GM12878 (cell line): ENCODE data around the gene UMPS. TPM values are rescaled to one million over a fixed set of nuclear protein-coding genes. Genes with fewer than 3 reads are reported as not detected.

Source experiments
- ATAC-seq: fragments of 200-7000 bp; cut with Tn5 transposase; 3 replicates; pipeline ENCODE4 v1.9.1; 2020; ENCODE audit warnings: mild to moderate bottlenecking, moderate library complexity
- BruUV-seq: library from RNA; stranded (reverse); fragments of 400-500 nt; replicated peaks from 2 replicates; lab custom pipeline; 2021; lab: Mats Ljungman, UMichigan
- CTCF ChIA-PET: fragments of 300-600 bp; sonication (Branson Sonifier 250); formaldehyde crosslinking; extraction: SDS; loops from one replicate; lab custom pipeline; 2021; ENCODE audit warnings: inconsistent platforms; lab: Yijun Ruan, JAX
- POLR2A ChIA-PET: fragments of 350-600 bp; formaldehyde crosslinking; extraction: SDS; loops from one replicate; lab custom pipeline; 2021; ENCODE audit warnings: inconsistent platforms; lab: Charles Lee
- RAD21 ChIA-PET: fragments of 300-600 bp; sonication (Branson Sonifier 250); formaldehyde crosslinking; loops from one replicate; lab custom pipeline; 2023; ENCODE audit warnings: antibody characterized with exemption; ENCODE audit not compliant: unreplicated experiment; lab: Charles Lee
- SMC1A ChIA-PET: fragments of 300-600 bp; sonication (Branson Sonifier 250); formaldehyde crosslinking; loops from one replicate; lab custom pipeline; 2023; ENCODE audit not compliant: unreplicated experiment, uncharacterized antibody; lab: Charles Lee
- DNase-seq: peaks from one replicate; pipeline ENCODE4 v3.0.0-alpha.2; 2011; ENCODE audit warnings: low read depth, low spot score
- FAIRE-seq: peaks from 3 replicates; lab custom pipeline; 2011; peaks lifted over from hg19 to GRCh38; lab: Jason Lieb, UNC
- H2AFZ ChIP-seq: 2 replicates; pipeline ENCODE4 v1.6.0; 2011; ENCODE audit warnings: low read depth, low read length, control low read depth; ENCODE audit not compliant: control insufficient read depth
- H3K27ac ChIP-seq: 2 replicates; pipeline ENCODE4 v1.5.1; 2011; ENCODE audit warnings: control low read depth; ENCODE audit not compliant: control insufficient read depth, insufficient read depth
- H3K27me3 ChIP-seq, 2 experiments: replicated peaks in 1 of 2; 2 replicates each; pipeline versions ENCODE4 v1.6.0 to v1.6.1; 2011; ENCODE audit warnings: low read length in 1 of 2; ENCODE audit not compliant: control insufficient read depth in 2 of 2, insufficient read depth in 2 of 2
- H3K36me3 ChIP-seq, 2 experiments: 2 replicates each; pipeline ENCODE4 v1.5.1; 2011; ENCODE audit warnings: low read length in 1 of 2; ENCODE audit not compliant: control insufficient read depth in 2 of 2, insufficient read depth in 2 of 2
- H3K4me1 ChIP-seq: 2 replicates; pipeline ENCODE4 v1.6.1; 2011; ENCODE audit warnings: mild to moderate bottlenecking, low read length, moderate library complexity, mixed read lengths; ENCODE audit not compliant: control insufficient read depth, insufficient read depth
- H3K4me2 ChIP-seq: 2 replicates; pipeline ENCODE4 v1.6.0; 2011; ENCODE audit warnings: control low read depth; ENCODE audit not compliant: control insufficient read depth, insufficient read depth
- H3K4me3 ChIP-seq: fragments of 200-600 bp; sonication (generic); 2 replicates; pipeline ENCODE4 v1.5.1; 2016
- H3K79me2 ChIP-seq: 2 replicates; pipeline ENCODE4 v1.6.0; 2011; ENCODE audit warnings: low read length; ENCODE audit not compliant: control insufficient read depth, insufficient read depth
- H3K9ac ChIP-seq: 2 replicates; pipeline ENCODE4 v1.8.0; 2011; ENCODE audit warnings: low read length, control low read depth, mixed read lengths; ENCODE audit not compliant: control insufficient read depth, insufficient read depth
- H3K9me3 ChIP-seq: replicated peaks from 3 replicates; pipeline ENCODE4 v1.5.1; 2011; ENCODE audit warnings: mild to moderate bottlenecking, low read length; ENCODE audit not compliant: control insufficient read depth, insufficient read depth
- H4K20me1 ChIP-seq: 2 replicates; pipeline ENCODE4 v1.6.0; 2011; ENCODE audit not compliant: control insufficient read depth, insufficient read depth
- CREM ChIP-seq: IDR thresholded peaks from 2 replicates; pipeline ENCODE4 v1.6.1; 2014; ENCODE audit warnings: antibody characterized with exemption, low read depth
- DPF2 ChIP-seq: fragments of 450-650 bp; IDR thresholded peaks from 2 replicates; pipeline ENCODE4 v1.6.1; 2017; ENCODE audit warnings: mild to moderate bottlenecking
- FOS ChIP-seq: IDR thresholded peaks from 3 replicates; pipeline ENCODE4 v1.6.1; 2011; ENCODE audit warnings: borderline replicate concordance; ENCODE audit not compliant: insufficient read length; ENCODE audit errors: extremely low read depth
- GATAD2B ChIP-seq: fragments of 450-650 bp; conservative IDR thresholded peaks from 2 replicates; pipeline ENCODE4 v1.6.1; 2017; ENCODE audit warnings: low read depth, mild to moderate bottlenecking, moderate library complexity
- HDGF ChIP-seq: fragments of 450-650 bp; IDR thresholded peaks from 2 replicates; pipeline ENCODE4 v1.6.1; 2016; ENCODE audit warnings: antibody characterized with exemption
- MAX ChIP-seq: IDR thresholded peaks from 2 replicates; pipeline ENCODE4 v1.6.1; 2012; ENCODE audit warnings: low read depth, low read length, improper control_type of control experiment
- MYC ChIP-seq: IDR thresholded peaks from 2 replicates; pipeline ENCODE4 v1.6.1; 2011; ENCODE audit warnings: mild to moderate bottlenecking, low read length, moderate library complexity, inconsistent platforms; ENCODE audit not compliant: insufficient read depth, insufficient replicate concordance, insufficient read length, severe bottlenecking
- NBN ChIP-seq: fragments of 450-650 bp; IDR thresholded peaks from 2 replicates; pipeline ENCODE4 v1.6.1; 2016
- NFIC ChIP-seq: IDR thresholded peaks from 2 replicates; pipeline ENCODE4 v1.6.1; 2012; ENCODE audit warnings: low read depth, mild to moderate bottlenecking, inconsistent platforms, low read length, moderate library complexity
- NFYA ChIP-seq: IDR thresholded peaks from 2 replicates; pipeline ENCODE4 v1.6.1; 2011; ENCODE audit warnings: low read depth, mild to moderate bottlenecking, low read length, improper control_type of control experiment, borderline replicate concordance
- NR2C2 ChIP-seq: IDR thresholded peaks from 2 replicates; pipeline ENCODE4 v1.6.1; 2011; ENCODE audit warnings: borderline replicate concordance, low read depth; ENCODE audit not compliant: control insufficient read depth, insufficient read length
- PAX8 ChIP-seq: fragments of 450-650 bp; IDR thresholded peaks from 2 replicates; pipeline ENCODE4 v1.6.1; 2017; ENCODE audit warnings: mild to moderate bottlenecking, moderate library complexity
- RUNX3 ChIP-seq: IDR thresholded peaks from 2 replicates; pipeline ENCODE4 v1.6.1; 2012; ENCODE audit warnings: low read length, inconsistent platforms
- SMC3 ChIP-seq: IDR thresholded peaks from 2 replicates; pipeline ENCODE4 v1.6.1; 2011; ENCODE audit warnings: low read length, improper control_type of control experiment, borderline replicate concordance
- SP1 ChIP-seq: IDR thresholded peaks from one replicate; pipeline ENCODE4 v1.6.1; 2011; ENCODE audit warnings: low read depth, low read length
- SREBF2 ChIP-seq: IDR thresholded peaks from 2 replicates; pipeline ENCODE4 v1.6.1; 2012; ENCODE audit warnings: mild to moderate bottlenecking, low read length
- ZBED1 ChIP-seq: IDR thresholded peaks from 2 replicates; pipeline ENCODE4 v1.6.1; 2016; ENCODE audit warnings: borderline replicate concordance
- WGBS: methylation state at CpG from one replicate; pipeline ENCODE4 v1.1.6; 2016; ENCODE audit warnings: low lambda C conversion rate; ENCODE audit not compliant: insufficient replicate concordance, insufficient coverage; ENCODE audit errors: missing lambda C conversion rate; 5-methylcytosine and 5-hydroxymethylcytosine counted together
- in situ Hi-C: fragments of 300-500 bp; cut with MboI; formaldehyde crosslinking; loops from 9 replicates; pipeline ENCODE4 v1.14.3; 2018; ENCODE audit warnings: mixed read lengths
- intact Hi-C: fragments of 100-400 bp; cut with micrococcal nuclease; formaldehyde crosslinking; loops from one replicate; pipeline ENCODE4 v1.14.2; 2022; ENCODE audit not compliant: unreplicated experiment
- polyA plus RNA-seq, 11 experiments: library from polyadenylated mRNA; depleted of rRNA in 4 of 11; unstranded in 6 of 11; stranded (reverse) in 5 of 11; fragments of >200 nt; fragmentation: Nextera tagmentation in 4 of 11; fragmentation: Illumina TruSeq in 1 of 11; extraction: Ambion mirVana in 4 of 11; extraction: Trizol in 1 of 11; gene quantifications; 1 replicate in 1 of 11; 2 replicates in 10 of 11; pipeline versions ENCODE4 v1.2.1 to v1.2.3, GENCODE V29; 2011 to 2016; ENCODE audit warnings: inconsistent platforms in 2 of 11, missing spikeins in 2 of 11, low read depth in 1 of 11
- total RNA-seq, 4 experiments: library from RNA; depleted of rRNA in 3 of 4; stranded (reverse); fragments of >200 nt in 3 of 4; fragmentation: Illumina TruSeq in 1 of 4; extraction: Trizol in 1 of 4; gene quantifications; 2 replicates each; pipeline versions ENCODE4 v1.2.1 to v1.2.3, GENCODE V29; 2013 to 2021
- TF ChIP-seq, protein P1 (sequence below): fragments of 150-350 bp; IDR thresholded peaks from 2 replicates; pipeline ENCODE4 v1.6.1; 2016; ENCODE audit warnings: low read depth, low read length

The UMPS gene
- total and polyA plus RNA-seq, 10 of the 15 experiments (the other 5 are each of a cell fraction or from before 2014, with no cell fraction given): 30.6 to 82.8 (median 49.5) TPM

- TF ChIP-seq HDGF (no peak), CREM (no peak), SREBF2 (no peak), RUNX3 (no peak), SMC3 (no peak), SP1 (no peak), NFIC (no peak), ZBED1 (no peak), MYC (no peak), GATAD2B (no peak), MAX (no peak), PAX8 (no peak), NR2C2 (no peak), NFYA (no peak), DPF2 (no peak), FOS (no peak), NBN (no peak)
- TF ChIP-seq, protein P1, sequence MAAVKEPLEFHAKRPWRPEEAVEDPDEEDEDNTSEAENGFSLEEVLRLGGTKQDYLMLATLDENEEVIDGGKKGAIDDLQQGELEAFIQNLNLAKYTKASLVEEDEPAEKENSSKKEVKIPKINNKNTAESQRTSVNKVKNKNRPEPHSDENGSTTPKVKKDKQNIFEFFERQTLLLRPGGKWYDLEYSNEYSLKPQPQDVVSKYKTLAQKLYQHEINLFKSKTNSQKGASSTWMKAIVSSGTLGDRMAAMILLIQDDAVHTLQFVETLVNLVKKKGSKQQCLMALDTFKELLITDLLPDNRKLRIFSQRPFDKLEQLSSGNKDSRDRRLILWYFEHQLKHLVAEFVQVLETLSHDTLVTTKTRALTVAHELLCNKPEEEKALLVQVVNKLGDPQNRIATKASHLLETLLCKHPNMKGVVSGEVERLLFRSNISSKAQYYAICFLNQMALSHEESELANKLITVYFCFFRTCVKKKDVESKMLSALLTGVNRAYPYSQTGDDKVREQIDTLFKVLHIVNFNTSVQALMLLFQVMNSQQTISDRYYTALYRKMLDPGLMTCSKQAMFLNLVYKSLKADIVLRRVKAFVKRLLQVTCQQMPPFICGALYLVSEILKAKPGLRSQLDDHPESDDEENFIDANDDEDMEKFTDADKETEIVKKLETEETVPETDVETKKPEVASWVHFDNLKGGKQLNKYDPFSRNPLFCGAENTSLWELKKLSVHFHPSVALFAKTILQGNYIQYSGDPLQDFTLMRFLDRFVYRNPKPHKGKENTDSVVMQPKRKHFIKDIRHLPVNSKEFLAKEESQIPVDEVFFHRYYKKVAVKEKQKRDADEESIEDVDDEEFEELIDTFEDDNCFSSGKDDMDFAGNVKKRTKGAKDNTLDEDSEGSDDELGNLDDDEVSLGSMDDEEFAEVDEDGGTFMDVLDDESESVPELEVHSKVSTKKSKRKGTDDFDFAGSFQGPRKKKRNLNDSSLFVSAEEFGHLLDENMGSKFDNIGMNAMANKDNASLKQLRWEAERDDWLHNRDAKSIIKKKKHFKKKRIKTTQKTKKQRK: no peak
- no peaks in the 10 kb centered on the region for H3K36me3 ChIP-seq
- SMC1A ChIA-PET: interaction anchor here (10.3 kb wide), 1 partner anchor 139 kb away, joined by 242 read pairs; no protein-coding TSS in a partner anchor
- peaks cover 4% of the 10 kb centered on the region for H3K4me1 ChIP-seq
- H3K9me3 ChIP-seq: no peaks in the 10 kb centered on the region
- H4K20me1 ChIP-seq: no peaks in the 10 kb centered on the region
- WGBS: 52% methylated on average over 5 of the region's 5 CpGs
- no peak overlapping the region for H3K9ac ChIP-seq
- CTCF ChIA-PET: interaction anchor here (1.5 to 14.8 kb wide), 2 partner anchors 140 to 145 kb away, joined by 3 to 551 read pairs; no protein-coding TSS in a partner anchor
- intact Hi-C loops (no loop called here), in situ Hi-C loops (no loop called here)
- POLR2A ChIA-PET: no interaction called here
- H3K4me3 ChIP-seq: no peak overlapping the region
- H2AFZ ChIP-seq: no peak overlapping the region
- no peak overlapping the region for H3K4me2 ChIP-seq
- no peak overlapping the region for H3K27ac ChIP-seq
- no peak for FAIRE-seq
- H3K79me2 ChIP-seq: no peaks in the 10 kb centered on the region
- no peak for DNase-seq
- no peaks in the 10 kb centered on the region; a peak in 2 of 4 replicates for H3K27me3 ChIP-seq
- ATAC-seq: no peak
- RAD21 ChIA-PET: interaction anchor here (1.3 to 1.5 kb wide), 3 partner anchors 22 to 136 kb away, joined by 4 to 8 read pairs (median 4); no protein-coding TSS in a partner anchor
- no TSS peak for BruUV-seq
Observed at GRCh38 chr3:124765197-124765840, 35.1 kb downstream of the UMPS start.
